ENCODE data around the gene PLPPR5. TPM values are rescaled to one million over a fixed set of nuclear protein-coding genes. Genes with fewer than 3 reads are reported as not detected.

Gene PLPPR5
- total RNA-seq, 1 donor, result not detected

GRCh38 chr1:98937347-98937746 lies 67.3 kb downstream of the PLPPR5 start:
- no peaks in the 10 kb centered on the region for H3K79me2 ChIP-seq (ENCODE audit: insufficient read depth, low read length)
- H3K4me2 ChIP-seq (ENCODE audit: insufficient read depth, low read length), result no peak overlapping the region
- peaks cover 12% of the 10 kb centered on the region for H3K4me1 ChIP-seq (ENCODE audit: insufficient read depth, low read length)
- H3K27me3 ChIP-seq (ENCODE audit: insufficient read depth, low read length), result no peaks in the 10 kb centered on the region
- no peak for TF ChIP-seq CTCF (IDR thresholded peaks at IDR 0.05; ENCODE audit: extremely low read depth, low read depth, low read length)
- H3K4me3 ChIP-seq (ENCODE audit: insufficient read depth, low read length), result no peak overlapping the region
- H3K36me3 ChIP-seq (ENCODE audit: insufficient read depth, low read length), result no peaks in the 10 kb centered on the region
- peak; percentile 65 for DNase-seq (ENCODE audit: insufficient read length, low spot score, missing footprints)
- H4K20me1 ChIP-seq (ENCODE audit: insufficient read depth, low read length), result no peaks in the 10 kb centered on the region
- no peak overlapping the region for H3K27ac ChIP-seq (ENCODE audit: low read depth, low read length)
- H2AFZ ChIP-seq (ENCODE audit: low read length), result no peak overlapping the region
- H3K9me3 ChIP-seq (ENCODE audit: low read depth, low read length), result no peaks in the 10 kb centered on the region

GRCh38 chr1:98932184-98932583 lies 72.5 kb downstream of the PLPPR5 start:
- H3K27ac ChIP-seq (ENCODE audit: low read depth, low read length), result no peak overlapping the region
- TF ChIP-seq CTCF (IDR thresholded peaks at IDR 0.05; ENCODE audit: extremely low read depth, low read depth, low read length), result no peak
- H3K4me2 ChIP-seq (ENCODE audit: insufficient read depth, low read length), result no peak overlapping the region
- no peaks in the 10 kb centered on the region for H3K27me3 ChIP-seq (ENCODE audit: insufficient read depth, low read length)
- H3K4me3 ChIP-seq (ENCODE audit: insufficient read depth, low read length), result no peak overlapping the region
- no peak overlapping the region for H2AFZ ChIP-seq (ENCODE audit: low read length)
- no peaks in the 10 kb centered on the region for H3K9me3 ChIP-seq (ENCODE audit: low read depth, low read length)
- no peaks in the 10 kb centered on the region for H3K36me3 ChIP-seq (ENCODE audit: insufficient read depth, low read length)
- DNase-seq (ENCODE audit: insufficient read length, low spot score, missing footprints), result no peak
- H3K4me1 ChIP-seq (ENCODE audit: insufficient read depth, low read length), result no peaks in the 10 kb centered on the region
- no peaks in the 10 kb centered on the region for H3K79me2 ChIP-seq (ENCODE audit: insufficient read depth, low read length)
- H4K20me1 ChIP-seq (ENCODE audit: insufficient read depth, low read length), result no peaks in the 10 kb centered on the region

GRCh38 chr1:98931128-98931835 lies 73.4 kb downstream of the PLPPR5 start:
- TF ChIP-seq CTCF (IDR thresholded peaks at IDR 0.05; ENCODE audit: extremely low read depth, low read depth, low read length), result no peak
- Histone ChIP-seq H3K9me3 (ENCODE audit: low read depth, low read length) (no peaks in the 10 kb centered on the region), H3K27ac (ENCODE audit: low read depth, low read length) (no peak overlapping the region), H3K4me3 (ENCODE audit: insufficient read depth, low read length) (no peak overlapping the region), H3K36me3 (ENCODE audit: insufficient read depth, low read length) (no peaks in the 10 kb centered on the region), H3K27me3 (ENCODE audit: insufficient read depth, low read length) (no peaks in the 10 kb centered on the region), H4K20me1 (ENCODE audit: insufficient read depth, low read length) (no peaks in the 10 kb centered on the region), H3K4me2 (ENCODE audit: insufficient read depth, low read length) (no peak overlapping the region), H3K4me1 (ENCODE audit: insufficient read depth, low read length) (no peaks in the 10 kb centered on the region), H2AFZ (ENCODE audit: low read length) (no peak overlapping the region), H3K79me2 (ENCODE audit: insufficient read depth, low read length) (no peaks in the 10 kb centered on the region)
- no peak for DNase-seq (ENCODE audit: insufficient read length, low spot score, missing footprints)

GRCh38 chr1:98929437-98929836 lies 75.2 kb downstream of the PLPPR5 start:
- H3K27me3 ChIP-seq (ENCODE audit: insufficient read depth, low read length), result no peaks in the 10 kb centered on the region
- no peak for TF ChIP-seq CTCF (IDR thresholded peaks at IDR 0.05; ENCODE audit: extremely low read depth, low read depth, low read length)
- H3K4me1 ChIP-seq (ENCODE audit: insufficient read depth, low read length), result peaks cover 5% of the 10 kb centered on the region
- no peak overlapping the region for H3K27ac ChIP-seq (ENCODE audit: low read depth, low read length)
- no peaks in the 10 kb centered on the region for H4K20me1 ChIP-seq (ENCODE audit: insufficient read depth, low read length)
- H2AFZ ChIP-seq (ENCODE audit: low read length), result no peak overlapping the region
- H3K36me3 ChIP-seq (ENCODE audit: insufficient read depth, low read length), result no peaks in the 10 kb centered on the region
- H3K4me2 ChIP-seq (ENCODE audit: insufficient read depth, low read length), result no peak overlapping the region
- H3K79me2 ChIP-seq (ENCODE audit: insufficient read depth, low read length), result no peaks in the 10 kb centered on the region
- no peaks in the 10 kb centered on the region for H3K9me3 ChIP-seq (ENCODE audit: low read depth, low read length)
- no peak overlapping the region for H3K4me3 ChIP-seq (ENCODE audit: insufficient read depth, low read length)
- no peak for DNase-seq (ENCODE audit: insufficient read length, low spot score, missing footprints)

Data from osteoblast (primary cell).